SK-N-SH (cell line): ENCODE measurements around the gene ARL13A. TPM values are rescaled to one million over a fixed set of nuclear protein-coding genes. Genes with fewer than 3 reads are reported as not detected.

Experiments
- CTCF ChIA-PET: fragments of 300-600, 350-600 bp; formaldehyde crosslinking; extraction: SDS; loops from one replicate; lab custom pipeline; 2021; lab: Yijun Ruan, JAX
- POLR2A ChIA-PET: fragments of 350-600 bp; sonication (Branson Sonifier 250); formaldehyde crosslinking; extraction: SDS; loops from one replicate; lab custom pipeline; 2020; ENCODE audit warnings: antibody characterized with exemption, inconsistent platforms; lab: Yijun Ruan, JAX
- DNase-seq: peaks from one replicate; pipeline ENCODE4 v3.0.0; 2012
- H2AFZ ChIP-seq: fragments of 200-600 bp; sonication (generic); 2 replicates; pipeline ENCODE4 v1.8.1; 2016; ENCODE audit warnings: antibody characterized with exemption, mild to moderate bottlenecking, low read depth
- H3F3A ChIP-seq: fragments of 200-600 bp; sonication (generic); replicated peaks from 2 replicates; pipeline ENCODE3; 2016; ENCODE audit warnings: antibody characterized with exemption, mild to moderate bottlenecking; ENCODE audit not compliant: insufficient read depth
- H3K27ac ChIP-seq, 2 experiments: fragments of 200-500 bp in 1 of 2; fragments of 200-600 bp in 1 of 2; sonication (Bioruptor generic) in 1 of 2; sonication (generic), shearing (Covaris generic) in 1 of 2; 2 replicates each; pipeline versions ENCODE4 v1.5.1 to v1.6.1; 2014 to 2016; ENCODE audit warnings: low read depth in 2 of 2, inconsistent platforms in 1 of 2, low read length in 1 of 2, mild to moderate bottlenecking in 1 of 2, mixed read lengths in 1 of 2
- H3K27me3 ChIP-seq: fragments of 200-600 bp; sonication (generic), shearing (Covaris generic); 2 replicates; pipeline ENCODE4 v1.6.1; 2016; ENCODE audit warnings: mixed run types; ENCODE audit not compliant: insufficient read depth
- H3K36me3 ChIP-seq, 2 experiments: fragments of 200-500 bp in 1 of 2; fragments of 200-600 bp in 1 of 2; sonication (Bioruptor generic) in 1 of 2; sonication (generic) in 1 of 2; replicated peaks in 1 of 2; 2 replicates each; pipeline versions ENCODE3 to v1.5.1; 2014 to 2016; ENCODE audit warnings: low read length in 1 of 2, mild to moderate bottlenecking in 1 of 2; ENCODE audit not compliant: insufficient read depth in 2 of 2, control insufficient read depth in 1 of 2
- H3K4me1 ChIP-seq, 2 experiments: fragments of 200-500 bp in 1 of 2; fragments of 200-600 bp in 1 of 2; sonication (Bioruptor generic) in 1 of 2; sonication (generic), shearing (Covaris generic) in 1 of 2; 2 replicates each; pipeline versions ENCODE4 v1.5.1 to v1.6.1; 2014 to 2016; ENCODE audit warnings: low read depth in 1 of 2, low read length in 1 of 2, mixed run types in 1 of 2; ENCODE audit not compliant: insufficient read depth in 2 of 2, control insufficient read depth in 1 of 2
- H3K4me2 ChIP-seq: fragments of 200-600 bp; sonication (generic), shearing (Covaris generic); 2 replicates; pipeline ENCODE4 v1.6.1; 2017; ENCODE audit warnings: mixed run types
- H3K4me3 ChIP-seq, 2 experiments: fragments of 200-500 bp in 1 of 2; fragments of 200-600 bp in 1 of 2; sonication (Bioruptor generic) in 1 of 2; sonication (generic), shearing (Covaris generic) in 1 of 2; 2 replicates each; pipeline versions ENCODE4 v1.5.1 to v1.8.1; 2014 to 2016; ENCODE audit warnings: low read depth in 2 of 2, inconsistent platforms in 1 of 2, low read length in 1 of 2, mild to moderate bottlenecking in 1 of 2, mixed read lengths in 1 of 2, moderate library complexity in 1 of 2
- H3K79me2 ChIP-seq: fragments of 200-600 bp; sonication (generic); 2 replicates; pipeline ENCODE4 v1.8.1; 2017; ENCODE audit warnings: mild to moderate bottlenecking; ENCODE audit not compliant: insufficient read depth
- H3K9ac ChIP-seq: fragments of 200-600 bp; sonication (generic); 2 replicates; pipeline ENCODE4 v1.6.1; 2017; ENCODE audit warnings: mixed run types
- H3K9me2 ChIP-seq: fragments of 200-600 bp; sonication (generic); 2 replicates; pipeline ENCODE4 v1.6.1; 2017; ENCODE audit warnings: mixed run types
- H3K9me3 ChIP-seq: fragments of 200-600 bp; sonication (generic); 2 replicates; pipeline ENCODE4 v1.6.1; 2017; ENCODE audit warnings: mixed run types, mild to moderate bottlenecking, moderate library complexity
- H4K20me1 ChIP-seq: fragments of 200-600 bp; sonication (generic); 2 replicates; pipeline ENCODE4 v1.6.1; 2017; ENCODE audit warnings: mild to moderate bottlenecking, mixed run types; ENCODE audit not compliant: insufficient read depth
- ELF1 ChIP-seq: IDR thresholded peaks from 2 replicates; pipeline ENCODE4 v1.4.0; 2012
- EP300 ChIP-seq, 2 experiments: IDR thresholded peaks; 2 replicates each; pipeline versions ENCODE4 v1.4.0 to v1.6.1; 2012; ENCODE audit warnings: borderline replicate concordance in 1 of 2, low read depth in 1 of 2, low read length in 1 of 2
- JUND ChIP-seq: IDR thresholded peaks from 2 replicates; pipeline ENCODE4 v1.4.0; 2012
- MEF2A ChIP-seq: IDR thresholded peaks from 2 replicates; pipeline ENCODE4 v1.4.0; 2012; ENCODE audit warnings: low read depth, borderline replicate concordance
- MXI1 ChIP-seq: IDR thresholded peaks from 2 replicates; pipeline ENCODE4 v1.6.1; 2012; ENCODE audit warnings: mild to moderate bottlenecking, low read depth, low read length, improper control_type of control experiment
- NFIC ChIP-seq: IDR thresholded peaks from 2 replicates; pipeline ENCODE4 v1.4.0; 2012; ENCODE audit warnings: borderline replicate concordance
- RFX5 ChIP-seq: IDR thresholded peaks from 2 replicates; pipeline ENCODE4 v1.6.1; 2012; ENCODE audit warnings: mild to moderate bottlenecking, improper control_type of control experiment, low read length
- RXRA ChIP-seq: IDR thresholded peaks from 2 replicates; pipeline ENCODE4 v1.4.0; 2012; ENCODE audit warnings: low read depth, mild to moderate bottlenecking, borderline replicate concordance
- SIN3A ChIP-seq: IDR thresholded peaks from 2 replicates; pipeline ENCODE4 v1.6.1; 2012; ENCODE audit warnings: low read depth, mild to moderate bottlenecking, low read length, moderate library complexity, borderline replicate concordance
- SMC3 ChIP-seq: IDR thresholded peaks from 2 replicates; pipeline ENCODE4 v1.6.1; 2012; ENCODE audit warnings: low read depth, low read length, improper control_type of control experiment
- TAF1 ChIP-seq: IDR thresholded peaks from 2 replicates; pipeline ENCODE4 v1.6.1; 2012; ENCODE audit warnings: low read depth, mild to moderate bottlenecking, low read length, moderate library complexity, borderline replicate concordance
- YY1 ChIP-seq: IDR thresholded peaks from 2 replicates; pipeline ENCODE4 v1.4.0; 2012; ENCODE audit warnings: low read depth, mild to moderate bottlenecking
- WGBS: methylation state at CpG from one replicate; pipeline ENCODE4 v1.1.6; 2017; ENCODE audit warnings: low lambda C conversion rate; 5-methylcytosine and 5-hydroxymethylcytosine counted together
- polyA plus RNA-seq, 3 experiments: library from polyadenylated mRNA; depleted of rRNA; stranded (reverse); fragments of >200 nt; gene quantifications; 2 replicates each; pipeline ENCODE4 v1.2.3, GENCODE V29; 2012
- TF ChIP-seq, protein P1 (sequence below): IDR thresholded peaks from 2 replicates; pipeline ENCODE4 v1.4.0; 2012; ENCODE audit warnings: low read depth
- TF ChIP-seq, protein P2 (sequence below): IDR thresholded peaks from 2 replicates; pipeline ENCODE4; 2012

ARL13A gene
- polyA plus RNA-seq, 1 of the 3 experiments (the other 2 are of a cell fraction): not detected

DNA sequence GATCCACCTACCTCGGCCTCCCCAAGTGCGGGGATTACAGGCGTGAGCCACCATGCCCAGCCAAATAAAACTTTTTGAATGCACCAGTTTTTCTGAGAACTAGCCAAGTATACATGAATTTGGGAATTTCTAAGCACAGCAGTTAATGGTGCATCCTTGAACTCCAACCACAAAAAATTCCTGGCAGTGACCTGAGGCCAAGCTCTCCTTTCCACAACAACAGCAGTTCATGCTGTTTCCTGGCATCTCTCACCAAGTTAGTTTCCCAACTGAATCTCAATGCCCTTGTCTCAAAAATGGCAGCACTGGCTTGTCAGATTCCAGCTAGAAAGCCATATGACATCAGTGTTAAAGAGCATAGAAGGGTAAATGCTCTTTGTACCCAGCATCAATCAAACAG lies 24.9 kb upstream of the ARL13A start (continued):
- TF ChIP-seq, protein P1, sequence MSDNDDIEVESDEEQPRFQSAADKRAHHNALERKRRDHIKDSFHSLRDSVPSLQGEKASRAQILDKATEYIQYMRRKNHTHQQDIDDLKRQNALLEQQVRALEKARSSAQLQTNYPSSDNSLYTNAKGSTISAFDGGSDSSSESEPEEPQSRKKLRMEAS: no peak

DNA sequence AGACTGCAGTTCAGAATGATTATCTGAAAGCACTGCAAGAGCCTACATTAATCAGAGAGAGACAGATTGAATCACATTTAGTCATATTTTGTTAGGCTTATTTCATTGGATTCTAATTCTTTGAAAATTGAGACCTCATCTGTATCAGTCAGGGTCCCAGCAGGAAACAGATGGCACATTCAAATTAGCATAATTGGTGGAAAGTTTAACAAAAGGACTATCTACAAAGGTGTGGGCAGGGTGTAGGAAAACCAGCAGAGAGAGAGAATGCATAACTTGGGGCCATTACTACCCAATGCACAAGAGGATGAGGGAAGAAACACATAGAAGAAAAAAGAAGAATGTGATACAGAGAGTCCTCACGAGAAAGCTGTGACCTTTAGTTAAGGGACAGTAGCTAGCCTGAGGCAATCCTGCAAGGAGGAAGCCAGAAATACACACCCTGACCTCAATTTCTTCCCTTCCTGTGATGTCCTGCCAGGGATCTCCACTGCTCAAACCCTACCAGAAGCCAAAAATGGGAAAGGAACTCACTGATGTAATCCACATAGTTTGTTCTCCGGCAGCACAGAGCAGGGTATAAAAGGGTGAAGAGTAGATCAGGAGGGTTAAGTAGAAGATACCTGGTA lies 23.1 kb upstream of the ARL13A start:
- H4K20me1 ChIP-seq: no peaks in the 10 kb centered on the region
- no peaks in the 10 kb centered on the region for H3K9me3 ChIP-seq
- no peaks in the 10 kb centered on the region for H3K9me2 ChIP-seq
- H3K36me3 ChIP-seq: no peaks in the 10 kb centered on the region
- no peaks in the 10 kb centered on the region for H3F3A ChIP-seq
- CTCF ChIA-PET: no interaction called here
- H3K4me2 ChIP-seq: no peak overlapping the region
- no peak overlapping the region for H3K4me3 ChIP-seq
- TF ChIP-seq RXRA (no peak), SMC3 (no peak), ELF1 (no peak), MEF2A (no peak), MXI1 (no peak), NFIC (no peak), EP300 (IDR thresholded peaks at IDR 0.05; ENCODE audit: borderline replicate concordance in 1 of 2, low read depth in 1 of 2, low read length in 1 of 2) (no peak), SIN3A (no peak), YY1 (no peak), TAF1 (no peak)
- TF ChIP-seq, protein P2, sequence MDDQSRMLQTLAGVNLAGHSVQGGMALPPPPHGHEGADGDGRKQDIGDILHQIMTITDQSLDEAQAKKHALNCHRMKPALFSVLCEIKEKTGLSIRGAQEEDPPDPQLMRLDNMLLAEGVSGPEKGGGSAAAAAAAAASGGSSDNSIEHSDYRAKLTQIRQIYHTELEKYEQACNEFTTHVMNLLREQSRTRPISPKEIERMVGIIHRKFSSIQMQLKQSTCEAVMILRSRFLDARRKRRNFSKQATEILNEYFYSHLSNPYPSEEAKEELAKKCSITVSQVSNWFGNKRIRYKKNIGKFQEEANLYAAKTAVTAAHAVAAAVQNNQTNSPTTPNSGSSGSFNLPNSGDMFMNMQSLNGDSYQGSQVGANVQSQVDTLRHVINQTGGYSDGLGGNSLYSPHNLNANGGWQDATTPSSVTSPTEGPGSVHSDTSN: no peak
- no peaks in the 10 kb centered on the region for H3K4me1 ChIP-seq
- no peaks in the 10 kb centered on the region for H3K79me2 ChIP-seq
- POLR2A ChIA-PET: no interaction called here
- no peak overlapping the region for H3K27ac ChIP-seq
- H3K27me3 ChIP-seq: no peaks in the 10 kb centered on the region
- no peak overlapping the region for H2AFZ ChIP-seq
- H3K9ac ChIP-seq: no peak overlapping the region
- DNase-seq: no peak
- 31% methylated on average over 2 of the region's 2 CpGs for WGBS

DNA sequence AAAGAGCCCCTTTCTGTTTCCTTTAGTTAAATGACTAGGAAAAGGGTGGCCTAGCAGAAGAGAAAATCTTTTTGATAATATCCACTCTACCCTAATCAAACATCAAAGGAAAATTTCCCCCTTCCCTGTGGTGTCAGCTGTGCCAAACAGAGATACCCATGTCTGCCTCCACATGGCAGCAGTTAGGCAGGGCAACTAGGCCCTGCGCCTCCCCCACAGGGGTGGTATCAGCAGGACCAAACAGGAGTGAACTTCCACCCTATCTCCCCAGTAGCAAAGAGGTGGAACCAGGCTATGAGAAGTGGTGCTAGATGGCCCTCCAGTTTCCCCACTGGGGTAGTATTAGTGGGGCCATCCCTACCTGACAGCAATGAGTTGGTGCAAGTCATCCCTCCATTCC lies 21.0 kb upstream of the ARL13A start:
- POLR2A ChIA-PET: no interaction called here
- TF ChIP-seq JUND (no peak), RFX5 (no peak)
- H3F3A ChIP-seq: no peaks in the 10 kb centered on the region
- no peaks in the 10 kb centered on the region for H4K20me1 ChIP-seq
- H3K79me2 ChIP-seq: no peaks in the 10 kb centered on the region
- CTCF ChIA-PET: no interaction called here
- H3K27ac ChIP-seq: no peak overlapping the region
- H2AFZ ChIP-seq: no peak overlapping the region
- no peak overlapping the region for H3K4me3 ChIP-seq
- H3K4me2 ChIP-seq: no peak overlapping the region
- no peaks in the 10 kb centered on the region for H3K9me3 ChIP-seq
- H3K4me1 ChIP-seq: no peaks in the 10 kb centered on the region
- H3K36me3 ChIP-seq: no peaks in the 10 kb centered on the region
- no peak overlapping the region for H3K9ac ChIP-seq
- H3K9me2 ChIP-seq: no peaks in the 10 kb centered on the region
- H3K27me3 ChIP-seq: no peaks in the 10 kb centered on the region
- no peak for DNase-seq
- 40% methylated on average over 1 of the region's 1 CpG for WGBS
